NCI-H1436 (cell line): ENCODE measurements around the gene COL5A1.

ENCODE experiments used
- DNase-seq: peaks from one replicate; lab custom pipeline; 2025; lab: John Stamatoyannopoulos, UW

Gene COL5A1

GRCh38 chr9:134626069-134626423, 15.6 kb upstream of the COL5A1 start:
- no peak for DNase-seq

- no peak for DNase-seq
Observed at GRCh38 chr9:134626571-134627416, 14.8 kb upstream of the COL5A1 start.

- DNase-seq = no peak
Observed at GRCh38 chr9:134627417-134628353, 13.9 kb upstream of the COL5A1 start.

GRCh38 chr9:134628354-134628736, 13.3 kb upstream of the COL5A1 start:
- no peak for DNase-seq

- DNase-seq = no peak
Observed at GRCh38 chr9:134629061-134629585, 12.5 kb upstream of the COL5A1 start.

GRCh38 chr9:134629586-134630392, 11.8 kb upstream of the COL5A1 start:
- no peak for DNase-seq

GRCh38 chr9:134630393-134630790, 11.2 kb upstream of the COL5A1 start:
- DNase-seq = no peak

- DNase-seq = no peak
Observed at GRCh38 chr9:134630861-134631260, 10.7 kb upstream of the COL5A1 start.

GRCh38 chr9:134631881-134632280, 9.7 kb upstream of the COL5A1 start:
- no peak for DNase-seq

- no peak for DNase-seq
Observed at GRCh38 chr9:134632329-134632728, 9.3 kb upstream of the COL5A1 start.

- no peak for DNase-seq
Observed at GRCh38 chr9:134633362-134634142, 8.1 kb upstream of the COL5A1 start.

- no peak for DNase-seq
Observed at GRCh38 chr9:134634176-134634575, 7.4 kb upstream of the COL5A1 start.

GRCh38 chr9:134634667-134635230, 6.9 kb upstream of the COL5A1 start:
- DNase-seq = no peak

GRCh38 chr9:134635351-134636148, 6.1 kb upstream of the COL5A1 start:
- DNase-seq = no peak

GRCh38 chr9:134636149-134636507, 5.5 kb upstream of the COL5A1 start:
- DNase-seq = no peak

GRCh38 chr9:134637241-134637640, 4.4 kb upstream of the COL5A1 start:
- no peak for DNase-seq

GRCh38 chr9:134637696-134638501, 3.7 kb upstream of the COL5A1 start:
- no peak for DNase-seq

- no peak for DNase-seq
Observed at GRCh38 chr9:134638502-134639090, 3.0 kb upstream of the COL5A1 start.

GRCh38 chr9:134639994-134640393, 1.6 kb upstream of the COL5A1 start:
- no peak for DNase-seq
